Esophagus squamous epithelium (tissue), 4 donors: ENCODE data around the gene FAM185A.
"Not testable (repeated sequence)": the region's sequence is repeated elsewhere in the genome, so short reads cannot be mapped to it uniquely, and the experiment has no call there.

Experiments used
- CTCF ChIP-seq, 6 experiments: fragments of 450-650 bp in 4 of 6; fragments of 200-600 bp in 2 of 6; sonication (generic) in 2 of 6; IDR thresholded peaks; one replicate each; pipeline ENCODE4 v1.5.1; 2016 to 2019; ENCODE audit warnings: antibody characterized with exemption in 6 of 6, mild to moderate bottlenecking in 4 of 6, moderate library complexity in 4 of 6
- POLR2A ChIP-seq, 4 donors: fragments of 450-650 bp; IDR thresholded peaks; one replicate each; pipeline ENCODE4 v1.6.1; 2017; ENCODE audit warnings: antibody characterized with exemption in 4 of 4, mild to moderate bottlenecking in 4 of 4, moderate library complexity in 3 of 4

- TF ChIP-seq POLR2A, CTCF (IDR thresholded peaks at IDR 0.05): not testable (repeated sequence)
Measured at GRCh38 chr7:102780926-102781325, 32.1 kb downstream of the FAM185A start.
